ENCODE data around the gene SCAI. TPM values are rescaled to one million over a fixed set of nuclear protein-coding genes. Genes with fewer than 3 reads are reported as not detected.

SCAI gene
- total RNA-seq, 4 donors from 2014 or later = 10.4 to 13.4 (median 12.5) TPM

- no peak for DNase-seq
- Histone ChIP-seq H3K9me3 (no peaks in the 10 kb centered on the region), H3K27me3 (no peaks in the 10 kb centered on the region), H3K27ac (no peak overlapping the region), H3K4me1 (no peaks in the 10 kb centered on the region), H3K36me3 (no peaks in the 10 kb centered on the region), H3K4me3 (replicated peaks in 1 of 3) (no peak overlapping the region)
- intact Hi-C loops (cut with DNase I) = no loop called here
- no peak for TF ChIP-seq POLR2A (IDR thresholded peaks at IDR 0.05)
- no peak for TF ChIP-seq CTCF (IDR thresholded peaks at IDR 0.05)
- 95 to 100% methylated on average over 1 of the region's 1 CpG for WGBS, 2 donors
Observed at GRCh38 chr9:124983698-124984097, 159.6 kb downstream of the SCAI start.

GRCh38 chr9:124980431-124980830 lies 162.9 kb downstream of the SCAI start:
- intact Hi-C loops (cut with DNase I) = no loop called here

GRCh38 chr9:124975131-124975530 lies 168.2 kb downstream of the SCAI start:
- Histone ChIP-seq H3K4me1 (no peaks in the 10 kb centered on the region), H3K9me3 (no peaks in the 10 kb centered on the region), H3K4me3 (replicated peaks in 1 of 3) (no peak overlapping the region), H3K36me3 (peaks cover 0 to 5% of the 10 kb centered on the region in 2 donors), H3K27me3 (no peaks in the 10 kb centered on the region), H3K27ac (no peak overlapping the region)
- 53 to 57% methylated on average over 2 of the region's 2 CpGs for WGBS, 2 donors
- DNase-seq = no peak
- intact Hi-C loops (cut with DNase I) = no loop called here
- TF ChIP-seq POLR2A (IDR thresholded peaks at IDR 0.05) = no peak
- no peak for TF ChIP-seq CTCF (IDR thresholded peaks at IDR 0.05)

More at GRCh38 chr9:124980431-124980830, 162.9 kb downstream of the SCAI start:
- TF ChIP-seq CTCF (IDR thresholded peaks at IDR 0.05) (no peak), POLR2A (IDR thresholded peaks at IDR 0.05) (no peak)
- no peak overlapping the region for H3K4me3 ChIP-seq (replicated peaks in 1 of 3)
- no peak overlapping the region for H3K27ac ChIP-seq
- no peak for DNase-seq
- H3K36me3 ChIP-seq = no peaks in the 10 kb centered on the region
- no peaks in the 10 kb centered on the region for H3K9me3 ChIP-seq
- H3K27me3 ChIP-seq = no peaks in the 10 kb centered on the region
- WGBS, 2 donors = 93 to 96% methylated on average over 4 of the region's 4 CpGs
- H3K4me1 ChIP-seq = no peaks in the 10 kb centered on the region

GRCh38 chr9:124973807-124974206 lies 169.5 kb downstream of the SCAI start:
- Histone ChIP-seq H3K9me3 (no peaks in the 10 kb centered on the region), H3K4me3 (replicated peaks in 1 of 3) (no peak overlapping the region), H3K27me3 (no peaks in the 10 kb centered on the region), H3K27ac (no peak overlapping the region), H3K36me3 (peaks cover 0 to 5% of the 10 kb centered on the region in 2 donors), H3K4me1 (no peaks in the 10 kb centered on the region)
- intact Hi-C loops (cut with DNase I) = no loop called here
- WGBS, 2 donors = 97 to 98% methylated on average over 6 of the region's 6 CpGs
- TF ChIP-seq POLR2A (IDR thresholded peaks at IDR 0.05) (no peak), CTCF (IDR thresholded peaks at IDR 0.05) (no peak)
- DNase-seq = no peak

GRCh38 chr9:124972241-124972770 lies 171.0 kb downstream of the SCAI start:
- Histone ChIP-seq H3K27me3 (no peaks in the 10 kb centered on the region), H3K9me3 (no peaks in the 10 kb centered on the region), H3K27ac (no peak overlapping the region), H3K36me3 (peaks cover 0 to 5% of the 10 kb centered on the region in 2 donors), H3K4me3 (replicated peaks in 1 of 3) (no peak overlapping the region), H3K4me1 (peaks cover 0 to 7% of the 10 kb centered on the region in 2 donors)
- WGBS, 2 donors = 93 to 97% methylated on average over 2 of the region's 2 CpGs
- no peak for DNase-seq
- TF ChIP-seq CTCF (IDR thresholded peaks at IDR 0.05) (no peak), POLR2A (IDR thresholded peaks at IDR 0.05) (no peak)
- intact Hi-C loops (cut with DNase I) = no loop called here

Data from thyroid gland (tissue), 4 donors.